Panc1 (cell line): ENCODE data around the gene AADAC. TPM values are rescaled to one million over a fixed set of nuclear protein-coding genes. Genes with fewer than 3 reads are reported as not detected.
"Not testable (repeated sequence)": the region's sequence is repeated elsewhere in the genome, so short reads cannot be mapped to it uniquely, and the experiment has no call there.

Experiments
- ATAC-seq: fragments of 200-7000 bp; cut with Tn5 transposase; 2 replicates; pipeline ENCODE4 v1.9.1; 2020; ENCODE audit warnings: mild to moderate bottlenecking, moderate library complexity
- BruUV-seq: library from RNA; stranded (reverse); fragments of 400-500 nt; replicated peaks from 2 replicates; lab custom pipeline; 2021; lab: Mats Ljungman, UMichigan
- CTCF ChIA-PET: fragments of 300-600 bp; sonication (Branson Sonifier 250); formaldehyde crosslinking; loops from one replicate; lab custom pipeline; 2022; ENCODE audit warnings: antibody characterized with exemption; lab: Charles Lee
- POLR2A ChIA-PET: fragments of 300-600 bp; sonication (Branson Sonifier 250); formaldehyde crosslinking; loops from one replicate; lab custom pipeline; 2022; ENCODE audit warnings: antibody characterized with exemption; lab: Charles Lee
- DNase-seq: peaks from one replicate; pipeline ENCODE4 v3.0.0-alpha.2; 2010; ENCODE audit warnings: low read depth, low spot score
- H3K27ac ChIP-seq: 2 replicates; pipeline ENCODE4 v1.5.1; 2011; ENCODE audit warnings: mild to moderate bottlenecking, low read length, inconsistent platforms
- H3K27me3 ChIP-seq: fragments of 200-500 bp; sonication (Bioruptor generic); 2 replicates; pipeline ENCODE4 v1.6.0; 2014; ENCODE audit warnings: low read length, inconsistent platforms; ENCODE audit not compliant: control insufficient read depth, insufficient read depth
- H3K36me3 ChIP-seq: fragments of 200-500 bp; sonication (Bioruptor generic); 2 replicates; pipeline ENCODE4 v1.5.1; 2014; ENCODE audit warnings: inconsistent platforms, mild to moderate bottlenecking, low read length, moderate library complexity; ENCODE audit not compliant: control insufficient read depth, insufficient read depth
- H3K4me1 ChIP-seq: 2 replicates; pipeline ENCODE4 v1.5.1; 2011; ENCODE audit warnings: inconsistent platforms, mild to moderate bottlenecking, low read length, moderate library complexity; ENCODE audit not compliant: control insufficient read depth, insufficient read depth
- H3K4me3 ChIP-seq, 2 experiments: 2 replicates each; pipeline ENCODE4 v1.5.1; 2011 to 2012; ENCODE audit warnings: low read depth in 2 of 2, low read length in 2 of 2, mild to moderate bottlenecking in 2 of 2, inconsistent platforms in 1 of 2, moderate library complexity in 1 of 2
- H3K9me3 ChIP-seq: fragments of 200-500 bp; sonication (Bioruptor generic); 2 replicates; pipeline ENCODE4 v1.5.1; 2014; ENCODE audit warnings: low read depth, mild to moderate bottlenecking, inconsistent platforms, low read length, moderate library complexity; ENCODE audit not compliant: control insufficient read depth, insufficient read depth
- CTCF ChIP-seq: fragments of 450-650 bp; IDR thresholded peaks from 2 replicates; pipeline ENCODE4 v1.5.1; 2017; ENCODE audit warnings: mild to moderate bottlenecking
- POLR2AphosphoS5 ChIP-seq: IDR thresholded peaks from 2 replicates; pipeline ENCODE4 v1.6.1; 2012; ENCODE audit warnings: mild to moderate bottlenecking, low read depth, low read length, moderate library complexity
- REST ChIP-seq, 2 experiments: IDR thresholded peaks; 2 replicates each; pipeline ENCODE4 v1.6.1; 2011 to 2012; ENCODE audit warnings: low read depth in 2 of 2, control low read depth in 1 of 2, low read length in 1 of 2, mild to moderate bottlenecking in 1 of 2, moderate library complexity in 1 of 2; ENCODE audit not compliant: insufficient read depth in 1 of 2
- SIN3A ChIP-seq: IDR thresholded peaks from 2 replicates; pipeline ENCODE4 v1.6.1; 2012; ENCODE audit warnings: low read depth, mild to moderate bottlenecking, low read length, moderate library complexity, borderline replicate concordance; ENCODE audit not compliant: insufficient read depth
- TCF7L2 ChIP-seq: IDR thresholded peaks from 2 replicates; pipeline ENCODE4 v1.6.1; 2011; ENCODE audit warnings: mild to moderate bottlenecking, low read depth, low read length, inconsistent platforms
- in situ Hi-C: cut with HindIII; loops from 2 replicates; pipeline ENCODE4 v1.10.0; 2016; ENCODE audit warnings: low sequenced_read_pairs, low pct_unique_long_range_greater_than_20kb
- intact Hi-C: fragments of 100-400 bp; cut with micrococcal nuclease; formaldehyde crosslinking; loops from one replicate; pipeline ENCODE4 v1.10.0; 2022; ENCODE audit not compliant: unreplicated experiment
- total RNA-seq: library from RNA; stranded (reverse); gene quantifications from one replicate; pipeline ENCODE4 v1.2.1, GENCODE V29; 2021; ENCODE audit not compliant: unreplicated experiment

The AADAC gene
- total RNA-seq, 1 experiment from 2014 or later: 0.26 TPM

- H3K9me3 ChIP-seq: no peaks in the 10 kb centered on the region
- H3K4me3 ChIP-seq: no peak overlapping the region
- BruUV-seq: no TSS peak
- intact Hi-C loops: no loop called here
- DNase-seq (no peak), ATAC-seq (no peak)
- no peak overlapping the region for H3K27ac ChIP-seq
- TF ChIP-seq CTCF (no peak), SIN3A (no peak), REST (IDR thresholded peaks at IDR 0.05; ENCODE audit: insufficient read depth in 1 of 2, low read depth in 2 of 2, low read length in 1 of 2) (no peak), TCF7L2 (no peak), POLR2AphosphoS5 (no peak)
- ChIA-PET POLR2A (no interaction called here), CTCF (no interaction called here)
- no peaks in the 10 kb centered on the region for H3K36me3 ChIP-seq
- no peaks in the 10 kb centered on the region for H3K27me3 ChIP-seq
- H3K4me1 ChIP-seq: no peaks in the 10 kb centered on the region
- in situ Hi-C loops: no loop called here
Observed at GRCh38 chr3:151871639-151872468, 57.9 kb downstream of the AADAC start.

- intact Hi-C loops (no loop called here), in situ Hi-C loops (no loop called here)
- ChIA-PET CTCF (no interaction called here), POLR2A (no interaction called here)
- DNase-seq (no peak), ATAC-seq (no peak)
- Histone ChIP-seq H3K36me3 (no peaks in the 10 kb centered on the region), H3K9me3 (no peaks in the 10 kb centered on the region), H3K4me3 (no peak within 1 kb of the TSS), H3K4me1 (no peaks in the 10 kb centered on the region), H3K27ac (no peak within 1 kb of the TSS), H3K27me3 (no peaks in the 10 kb centered on the region)
- TF ChIP-seq POLR2AphosphoS5: no peak
- TF ChIP-seq SIN3A: no peak
- TF ChIP-seq CTCF: no peak
- no peak for TF ChIP-seq REST (IDR thresholded peaks at IDR 0.05; ENCODE audit: insufficient read depth in 1 of 2, low read depth in 2 of 2, low read length in 1 of 2)
- no peak for TF ChIP-seq TCF7L2
- BruUV-seq: no TSS peak
Observed at GRCh38 chr3:151873398-151873797, 59.5 kb downstream of the AADAC start, which contains the start of gene SUCNR1. SUCNR1 (plus strand) TSS chr3:151873643; CDS start chr3:151879893, 6,250 bp downstream.

GRCh38 chr3:151874079-151874478 is 60.2 kb downstream of the AADAC start:
- H3K36me3 ChIP-seq, DNase-seq, H3K4me3 ChIP-seq, H3K27me3 ChIP-seq, H3K4me1 ChIP-seq, ATAC-seq, H3K27ac ChIP-seq, H3K9me3 ChIP-seq, BruUV-seq, intact Hi-C loops, CTCF ChIA-PET, in situ Hi-C loops, POLR2A ChIA-PET: not testable (repeated sequence)
